Left lung (tissue), 10 donors: ENCODE measurements around the gene IQSEC2. TPM values are rescaled to one million over a fixed set of nuclear protein-coding genes. Genes with fewer than 3 reads are reported as not detected.
A peak's percentile ranks its signal among the peaks of the same experiment; 100 is the strongest.

Source experiments
- ATAC-seq: fragments of 200-7000 bp; cut with Tn5 transposase; one replicate; pipeline ENCODE4 v1.9.1; 2020; ENCODE audit warnings: moderate library complexity
- DNase-seq, 4 donors: peaks; one replicate each; pipeline ENCODE4 v3.0.0-alpha.2; 2013 to 2020
- H3K27ac ChIP-seq, 2 donors: fragments of 200-600 bp; sonication (generic) in 1 of 2; one replicate each; pipeline versions ENCODE4 v1.5.0 to v1.8.0; 2020 to 2021
- H3K27me3 ChIP-seq, 2 donors: fragments of 200-600 bp; sonication (generic) in 1 of 2; one replicate each; pipeline versions ENCODE4 v1.5.0 to v1.8.0; 2020 to 2021
- H3K36me3 ChIP-seq, 2 donors: fragments of 200-600 bp; sonication (generic) in 1 of 2; one replicate each; pipeline versions ENCODE4 v1.5.0 to v1.8.0; 2020 to 2021
- H3K4me1 ChIP-seq, 2 donors: fragments of 200-600 bp; one replicate each; pipeline ENCODE4 v1.8.0; 2021
- H3K4me3 ChIP-seq, 2 donors: fragments of 200-600 bp; sonication (generic) in 1 of 2; one replicate each; pipeline versions ENCODE4 v1.5.0 to v1.8.0; 2020 to 2021; ENCODE audit warnings: mild to moderate bottlenecking in 1 of 2
- H3K9me3 ChIP-seq, 2 donors: fragments of 200-600 bp; sonication (generic) in 1 of 2; one replicate each; pipeline versions ENCODE4 v1.5.0 to v1.8.0; 2020 to 2021
- intact Hi-C, 2 donors: fragments of 100-400 bp; cut with DNase I; formaldehyde crosslinking; loops; one replicate each; pipeline versions ENCODE4 v1.11.2 to v1.14.2; 2022
- polyA plus RNA-seq, 6 donors: library from polyadenylated mRNA; unstranded; fragments of 120-200 nt; gene quantifications; one replicate each; pipeline ENCODE4 v1.2.1, GENCODE V29; 2013; ENCODE audit not compliant: insufficient read length in 6 of 6
- total RNA-seq, 2 donors: library from RNA; stranded (reverse); fragmentation: NEBNext Ultra II Directional; extraction: Animal tissue kit (Norgen Biotek cat#: 25700); gene quantifications; one replicate each; pipeline ENCODE4 v1.2.1, GENCODE V29; 2021
- TF ChIP-seq, protein P1 (sequence below), 2 donors: fragments of 200-600 bp; sonication (generic) in 1 of 2; IDR thresholded peaks; one replicate each; pipeline versions ENCODE4 v1.5.0 to v1.8.0; 2021; ENCODE audit warnings: antibody characterized with exemption in 2 of 2
- donor health status: DM: no; HTN: yes; CAD: no.
- donor health status: DM: no; HTN: no; CAD: no.

Gene IQSEC2
- total and polyA plus RNA-seq, 8 donors: 13.6 to 17.3 (median 15.0) TPM

DNA sequence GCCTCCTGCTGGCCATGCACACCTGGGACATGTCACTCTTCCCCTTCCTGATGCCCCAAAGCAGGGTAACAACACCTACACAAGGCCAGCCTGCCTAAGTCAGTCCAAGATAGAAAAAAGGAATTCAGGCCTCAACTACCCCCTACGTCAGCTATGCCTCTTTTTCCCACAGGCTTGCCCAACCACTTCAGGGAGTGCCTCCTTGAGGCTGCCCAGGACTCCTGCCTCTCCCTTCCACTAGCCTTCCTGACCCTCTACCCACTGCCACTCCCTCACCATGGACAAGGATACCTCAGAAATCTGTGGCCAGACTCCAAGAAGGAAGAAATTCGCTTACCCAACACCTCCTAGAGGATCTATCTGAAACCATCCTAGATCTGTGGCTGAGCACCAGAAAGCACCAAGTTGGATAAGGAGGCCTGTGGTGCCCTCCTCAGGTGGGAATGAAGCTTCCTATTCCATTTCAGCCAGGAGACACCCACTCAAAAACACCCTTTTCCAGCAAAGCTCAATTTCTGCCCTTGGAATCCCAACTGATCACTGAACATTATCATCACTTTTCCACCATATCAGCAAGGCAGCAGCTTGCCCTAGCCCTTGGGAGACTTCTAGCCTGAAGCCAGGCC is 58.2 kb downstream of the IQSEC2 start:
- peak; percentile 54 for ATAC-seq
- Histone ChIP-seq H3K36me3 (peaks cover 0 to 17% of the 10 kb centered on the region in 2 donors), H3K27me3 (no peaks in the 10 kb centered on the region), H3K4me3 (peak overlapping the region; percentile 83 to 100), H3K9me3 (no peaks in the 10 kb centered on the region), H3K27ac (no peak overlapping the region), H3K4me1 (peaks cover 16 to 20% of the 10 kb centered on the region in 2 donors)
- intact Hi-C loops: no loop called here
- peak in 1 of 4 donors; percentile 49 for DNase-seq
- TF ChIP-seq, protein P1, sequence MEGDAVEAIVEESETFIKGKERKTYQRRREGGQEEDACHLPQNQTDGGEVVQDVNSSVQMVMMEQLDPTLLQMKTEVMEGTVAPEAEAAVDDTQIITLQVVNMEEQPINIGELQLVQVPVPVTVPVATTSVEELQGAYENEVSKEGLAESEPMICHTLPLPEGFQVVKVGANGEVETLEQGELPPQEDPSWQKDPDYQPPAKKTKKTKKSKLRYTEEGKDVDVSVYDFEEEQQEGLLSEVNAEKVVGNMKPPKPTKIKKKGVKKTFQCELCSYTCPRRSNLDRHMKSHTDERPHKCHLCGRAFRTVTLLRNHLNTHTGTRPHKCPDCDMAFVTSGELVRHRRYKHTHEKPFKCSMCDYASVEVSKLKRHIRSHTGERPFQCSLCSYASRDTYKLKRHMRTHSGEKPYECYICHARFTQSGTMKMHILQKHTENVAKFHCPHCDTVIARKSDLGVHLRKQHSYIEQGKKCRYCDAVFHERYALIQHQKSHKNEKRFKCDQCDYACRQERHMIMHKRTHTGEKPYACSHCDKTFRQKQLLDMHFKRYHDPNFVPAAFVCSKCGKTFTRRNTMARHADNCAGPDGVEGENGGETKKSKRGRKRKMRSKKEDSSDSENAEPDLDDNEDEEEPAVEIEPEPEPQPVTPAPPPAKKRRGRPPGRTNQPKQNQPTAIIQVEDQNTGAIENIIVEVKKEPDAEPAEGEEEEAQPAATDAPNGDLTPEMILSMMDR (IDR thresholded peaks at IDR 0.05): no peak

Other genes with a start within 250 kb of the IQSEC2 start
- gene GPR173, start 232.8 kb downstream of the IQSEC2 start, total RNA-seq: 1 to 10 TPM; 2.0 to 3.6 TPM
- gene GPR173, start 232.8 kb downstream of the IQSEC2 start, polyA plus RNA-seq: 10 to 100 TPM; 13.8 to 19.8 (median 15.4) TPM
- gene TSPYL2, start 199.2 kb downstream of the IQSEC2 start, total RNA-seq: 10 to 100 TPM; 16.6 to 21.9 TPM
- gene TSPYL2, start 199.2 kb downstream of the IQSEC2 start, polyA plus RNA-seq: 10 to 100 TPM; 49.6 to 73.6 (median 61.0) TPM
- 1 to 10 TPM; 7.8 to 9.9 TPM for gene KANTR, start 187.4 kb downstream of the IQSEC2 start, total RNA-seq
- gene KANTR, start 187.4 kb downstream of the IQSEC2 start, polyA plus RNA-seq: 10 to 100 TPM; 19.1 to 41.3 (median 22.1) TPM
- gene KDM5C, start 56.4 kb downstream of the IQSEC2 start, total RNA-seq: 100 to 1,000 TPM in 1 of 2 donors, 10 to 100 TPM in 1; 75.0 to 106 TPM
- 100 to 1,000 TPM in 1 of 6 donors, 10 to 100 TPM in 5; 64.3 to 102 (median 80.7) TPM for gene KDM5C, start 56.4 kb downstream of the IQSEC2 start, polyA plus RNA-seq
- 10 to 100 TPM; 59.6 to 69.4 TPM for gene SMC1A, start 141.1 kb upstream of the IQSEC2 start, total RNA-seq
- gene SMC1A, start 141.1 kb upstream of the IQSEC2 start, polyA plus RNA-seq: 100 to 1,000 TPM in 4 of 6 donors, 10 to 100 TPM in 2; 75.6 to 129 (median 102) TPM
- gene RIBC1, start 141.3 kb upstream of the IQSEC2 start, total RNA-seq: 1 to 10 TPM; 1.9 TPM
- gene RIBC1, start 141.3 kb upstream of the IQSEC2 start, polyA plus RNA-seq: 1 to 10 TPM; 2.6 to 6.4 (median 4.6) TPM
- gene HSD17B10, start 152.8 kb upstream of the IQSEC2 start, total RNA-seq: 10 to 100 TPM; 68.4 to 81.0 TPM
- 10 to 100 TPM; 66.7 to 85.3 (median 77.4) TPM for gene HSD17B10, start 152.8 kb upstream of the IQSEC2 start, polyA plus RNA-seq